ENCODE measurements around the gene HMG20A. TPM values are rescaled to one million over a fixed set of nuclear protein-coding genes. Genes with fewer than 3 reads are reported as not detected.

HMG20A gene
- total RNA-seq, 2 donors from 2014 or later = 49.8 to 58.2 TPM

DNA sequence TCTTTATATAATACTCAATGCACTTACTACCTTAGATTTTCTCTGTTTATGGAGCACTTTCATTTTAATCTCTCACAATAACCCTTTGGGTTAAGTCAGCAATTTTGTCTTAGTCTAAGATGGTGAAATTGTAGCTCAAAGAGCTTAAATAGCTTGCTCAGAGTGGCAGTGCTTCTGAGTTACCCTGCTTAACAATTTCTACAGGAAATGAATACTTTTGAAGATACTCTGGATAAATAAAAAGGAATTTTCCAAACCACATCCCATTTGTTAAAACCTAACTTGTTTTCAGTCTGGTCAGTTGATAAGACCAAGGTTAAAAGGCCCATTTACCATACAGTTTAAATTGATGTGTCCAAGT lies 37.2 kb downstream of the HMG20A start:
- H3K4me1 ChIP-seq (ENCODE audit: control insufficient read depth, insufficient read depth, low read length) = no peaks in the 10 kb centered on the region
- no peak overlapping the region for H3K27ac Mint-ChIP-seq
- H3K4me3 ChIP-seq (ENCODE audit: low read length) = no peak overlapping the region
- no peaks in the 10 kb centered on the region for H3K9me3 ChIP-seq (ENCODE audit: control insufficient read depth, low read length)
- peaks cover 25% of the 10 kb centered on the region for H3K36me3 ChIP-seq (ENCODE audit: control insufficient read depth, insufficient read depth, low read length)
- peaks cover 21% of the 10 kb centered on the region for H3K36me3 Mint-ChIP-seq (ENCODE audit: low read depth)
- peaks cover 9% of the 10 kb centered on the region for H3K4me1 Mint-ChIP-seq
- no peak overlapping the region for H3K9ac ChIP-seq (ENCODE audit: extremely low read depth, low read length, poor library complexity, severe bottlenecking)
- DNase-seq = no peak
- H3K27me3 ChIP-seq (ENCODE audit: control insufficient read depth, insufficient read depth, low read length, poor library complexity, severe bottlenecking) = no peaks in the 10 kb centered on the region
- TF ChIP-seq, protein P1, sequence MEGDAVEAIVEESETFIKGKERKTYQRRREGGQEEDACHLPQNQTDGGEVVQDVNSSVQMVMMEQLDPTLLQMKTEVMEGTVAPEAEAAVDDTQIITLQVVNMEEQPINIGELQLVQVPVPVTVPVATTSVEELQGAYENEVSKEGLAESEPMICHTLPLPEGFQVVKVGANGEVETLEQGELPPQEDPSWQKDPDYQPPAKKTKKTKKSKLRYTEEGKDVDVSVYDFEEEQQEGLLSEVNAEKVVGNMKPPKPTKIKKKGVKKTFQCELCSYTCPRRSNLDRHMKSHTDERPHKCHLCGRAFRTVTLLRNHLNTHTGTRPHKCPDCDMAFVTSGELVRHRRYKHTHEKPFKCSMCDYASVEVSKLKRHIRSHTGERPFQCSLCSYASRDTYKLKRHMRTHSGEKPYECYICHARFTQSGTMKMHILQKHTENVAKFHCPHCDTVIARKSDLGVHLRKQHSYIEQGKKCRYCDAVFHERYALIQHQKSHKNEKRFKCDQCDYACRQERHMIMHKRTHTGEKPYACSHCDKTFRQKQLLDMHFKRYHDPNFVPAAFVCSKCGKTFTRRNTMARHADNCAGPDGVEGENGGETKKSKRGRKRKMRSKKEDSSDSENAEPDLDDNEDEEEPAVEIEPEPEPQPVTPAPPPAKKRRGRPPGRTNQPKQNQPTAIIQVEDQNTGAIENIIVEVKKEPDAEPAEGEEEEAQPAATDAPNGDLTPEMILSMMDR (conservative IDR thresholded peaks at IDR 0.05) = no peak
- H3K27me3 Mint-ChIP-seq (ENCODE audit: insufficient read depth) = no peaks in the 10 kb centered on the region
- H3K9me3 Mint-ChIP-seq = no peaks in the 10 kb centered on the region
- no peak overlapping the region for H3K4me3 Mint-ChIP-seq
- H3K27ac ChIP-seq (ENCODE audit: low read depth, low read length) = no peak overlapping the region

DNA sequence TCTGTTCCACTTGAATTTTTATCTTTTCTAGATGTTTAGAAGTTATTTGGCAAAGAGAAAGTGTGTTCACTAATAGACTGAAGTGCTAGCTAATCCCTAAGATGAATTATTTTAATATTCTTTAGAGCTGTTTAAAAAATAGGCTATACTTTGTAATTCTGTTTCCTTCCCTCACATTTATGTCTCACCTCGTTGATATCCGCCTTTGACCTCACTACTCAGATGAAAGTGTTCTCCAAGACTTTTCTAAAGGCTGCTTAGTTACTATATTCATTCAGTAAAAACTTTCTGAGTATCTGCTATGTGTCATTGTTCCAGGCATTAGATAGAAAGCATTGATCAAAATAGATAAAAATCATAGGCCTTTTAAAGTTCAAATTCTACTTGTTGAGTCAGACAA lies 38.3 kb downstream of the HMG20A start:
- WGBS, 2 experiments (ENCODE audit: insufficient coverage in 1 of 2, insufficient read length in 1 of 2) = 100% methylated on average over 2 of the region's 2 CpGs; no CpG with 5 or more reads in 1 of the 2 experiments
- H3K4me1 Mint-ChIP-seq = peaks cover 8% of the 10 kb centered on the region
- no peaks in the 10 kb centered on the region for H3K9me3 ChIP-seq (ENCODE audit: control insufficient read depth, low read length)
- no peak overlapping the region for H3K27ac Mint-ChIP-seq
- H3K4me3 ChIP-seq (ENCODE audit: low read length) = no peak overlapping the region
- DNase-seq = no peak
- H3K36me3 Mint-ChIP-seq (ENCODE audit: low read depth) = peaks cover 21% of the 10 kb centered on the region
- H3K9ac ChIP-seq (ENCODE audit: extremely low read depth, low read length, poor library complexity, severe bottlenecking) = no peak overlapping the region
- TF ChIP-seq, protein P1 (conservative IDR thresholded peaks at IDR 0.05) = no peak
- H3K4me3 Mint-ChIP-seq = no peak overlapping the region
- H3K4me1 ChIP-seq (ENCODE audit: control insufficient read depth, insufficient read depth, low read length) = no peaks in the 10 kb centered on the region
- no peaks in the 10 kb centered on the region for H3K27me3 Mint-ChIP-seq (ENCODE audit: insufficient read depth)
- H3K9me3 Mint-ChIP-seq = no peaks in the 10 kb centered on the region
- H3K27ac ChIP-seq (ENCODE audit: low read depth, low read length) = no peak overlapping the region
- no peaks in the 10 kb centered on the region for H3K27me3 ChIP-seq (ENCODE audit: control insufficient read depth, insufficient read depth, low read length, poor library complexity, severe bottlenecking)
- peaks cover 32% of the 10 kb centered on the region for H3K36me3 ChIP-seq (ENCODE audit: control insufficient read depth, insufficient read depth, low read length)

DNA sequence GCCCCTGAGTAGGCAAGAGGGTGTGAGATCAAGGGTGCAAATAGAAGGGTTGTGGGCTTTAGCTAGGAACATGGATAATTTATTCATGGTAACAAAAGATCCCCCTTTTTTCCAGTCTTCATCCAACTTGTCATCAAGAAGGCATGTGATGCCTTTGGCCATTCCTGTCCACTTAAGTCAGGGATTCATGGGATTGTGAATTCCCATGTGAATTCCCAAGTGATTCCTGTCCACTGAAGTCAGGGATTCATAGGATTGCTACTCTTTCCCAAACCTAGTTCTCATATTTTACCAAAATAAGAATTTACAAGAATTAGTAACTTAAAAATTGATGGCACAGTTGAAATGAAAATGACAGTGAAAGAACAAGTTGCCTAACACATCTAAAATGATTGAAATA lies 40.8 kb downstream of the HMG20A start:
- no peak for DNase-seq
- H3K27me3 ChIP-seq (ENCODE audit: control insufficient read depth, insufficient read depth, low read length, poor library complexity, severe bottlenecking) = no peaks in the 10 kb centered on the region
- H3K4me1 Mint-ChIP-seq = peaks cover 7% of the 10 kb centered on the region
- no peaks in the 10 kb centered on the region for H3K27me3 Mint-ChIP-seq (ENCODE audit: insufficient read depth)
- no peak overlapping the region for H3K27ac ChIP-seq (ENCODE audit: low read depth, low read length)
- no peak overlapping the region for H3K4me3 Mint-ChIP-seq
- H3K4me1 ChIP-seq (ENCODE audit: control insufficient read depth, insufficient read depth, low read length) = no peaks in the 10 kb centered on the region
- TF ChIP-seq, protein P1 (conservative IDR thresholded peaks at IDR 0.05) = no peak
- H3K9me3 Mint-ChIP-seq = no peaks in the 10 kb centered on the region
- H3K9ac ChIP-seq (ENCODE audit: extremely low read depth, low read length, poor library complexity, severe bottlenecking) = no peak overlapping the region
- H3K4me3 ChIP-seq (ENCODE audit: low read length) = no peak overlapping the region
- H3K27ac Mint-ChIP-seq = no peak overlapping the region
- no peaks in the 10 kb centered on the region for H3K9me3 ChIP-seq (ENCODE audit: control insufficient read depth, low read length)
- peaks cover 25% of the 10 kb centered on the region for H3K36me3 Mint-ChIP-seq (ENCODE audit: low read depth)
- peaks cover 47% of the 10 kb centered on the region for H3K36me3 ChIP-seq (ENCODE audit: control insufficient read depth, insufficient read depth, low read length)
